Colon (tissue), 2 donors: ENCODE data around the gene B9D1.
"Not testable (repeated sequence)": the region's sequence is repeated elsewhere in the genome, so short reads cannot be mapped to it uniquely, and the experiment has no call there.

Experiments used
- FAIRE-seq: peaks from 2 replicates; lab custom pipeline; 2012; peaks lifted over from hg19 to GRCh38; lab: Jason Lieb, UNC
- donor health status: control.
- donor health status: control.

B9D1 gene

DNA sequence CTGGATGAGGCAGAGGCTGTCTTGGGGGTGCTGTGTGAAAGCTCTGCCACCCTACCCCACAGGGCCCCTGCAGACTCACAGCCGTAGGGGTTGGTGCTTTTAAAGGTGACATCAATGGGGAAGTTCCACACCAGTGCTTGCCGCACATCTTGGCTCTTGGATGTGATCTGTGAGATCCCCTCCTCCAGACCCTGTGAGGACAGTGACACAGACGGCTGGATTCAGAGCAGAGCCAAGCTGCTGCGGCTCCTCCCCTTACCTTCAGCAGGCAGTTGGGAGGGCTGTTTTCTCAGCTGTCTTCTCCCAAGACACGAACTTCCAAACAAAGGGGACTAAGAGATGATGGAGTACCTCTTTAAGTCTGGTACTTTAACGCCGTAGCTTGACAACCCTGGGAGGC, 4.8 kb downstream of the B9D1 start:
- FAIRE-seq: no peak

DNA sequence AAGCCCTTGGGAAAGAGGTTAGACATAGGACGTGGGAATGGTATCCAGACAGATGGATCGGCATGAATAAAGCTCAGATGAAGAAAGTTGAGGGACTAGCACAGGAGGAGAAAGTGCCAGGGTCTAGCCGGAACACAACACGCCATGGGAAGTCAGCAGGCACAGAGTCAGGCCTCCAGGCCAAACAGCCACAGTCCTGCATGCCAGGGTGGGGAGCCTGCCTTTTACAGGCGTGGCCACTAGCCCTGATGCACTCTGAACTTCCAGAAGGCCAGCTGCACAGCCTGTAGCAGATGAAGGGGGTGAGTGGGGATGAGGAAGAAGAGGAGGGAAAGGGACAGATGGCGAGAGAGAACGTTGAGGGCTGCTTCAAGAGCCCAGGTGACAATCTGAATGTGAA, 5.2 kb downstream of the B9D1 start:
- FAIRE-seq: no peak

DNA sequence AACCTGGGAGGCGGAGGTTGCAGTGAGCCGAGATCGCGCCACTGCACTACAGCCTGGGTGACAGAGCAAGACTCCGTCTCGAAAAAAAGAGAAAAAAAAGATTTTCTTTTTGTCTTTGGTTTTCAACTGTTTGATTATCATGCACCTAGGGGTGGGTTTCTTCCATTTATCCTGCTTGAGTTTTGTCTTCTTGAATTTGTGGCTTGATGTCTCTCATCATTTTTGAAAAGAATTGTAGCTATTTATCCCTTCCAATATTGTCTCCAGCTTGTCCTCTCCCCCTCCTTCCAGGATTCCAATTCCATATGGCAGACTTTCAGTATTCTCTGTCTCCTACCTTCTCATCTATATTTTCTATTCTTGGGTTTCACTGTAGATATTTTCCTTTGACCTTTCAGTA, 7.8 kb downstream of the B9D1 start:
- FAIRE-seq: no peak

DNA sequence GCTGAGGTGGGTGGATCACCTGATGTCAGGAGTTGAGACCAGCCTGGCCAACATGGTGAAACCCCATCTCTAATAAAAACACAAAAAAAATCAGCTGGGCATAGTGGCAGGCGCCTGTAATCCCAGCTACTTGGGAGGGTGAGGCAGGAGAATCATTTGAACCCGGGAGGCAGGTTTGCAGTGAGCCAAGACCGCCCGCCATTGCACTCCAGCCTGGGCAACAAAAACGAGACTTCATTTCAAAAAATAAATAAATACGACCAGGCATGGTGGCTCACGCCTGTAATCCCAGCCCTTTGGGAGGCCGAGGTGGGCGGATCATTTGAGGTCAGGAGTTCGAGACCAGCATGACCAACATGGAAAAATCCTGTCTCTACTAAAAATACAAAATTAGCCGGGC, 9.1 kb downstream of the B9D1 start:
- not testable (repeated sequence) for FAIRE-seq

DNA sequence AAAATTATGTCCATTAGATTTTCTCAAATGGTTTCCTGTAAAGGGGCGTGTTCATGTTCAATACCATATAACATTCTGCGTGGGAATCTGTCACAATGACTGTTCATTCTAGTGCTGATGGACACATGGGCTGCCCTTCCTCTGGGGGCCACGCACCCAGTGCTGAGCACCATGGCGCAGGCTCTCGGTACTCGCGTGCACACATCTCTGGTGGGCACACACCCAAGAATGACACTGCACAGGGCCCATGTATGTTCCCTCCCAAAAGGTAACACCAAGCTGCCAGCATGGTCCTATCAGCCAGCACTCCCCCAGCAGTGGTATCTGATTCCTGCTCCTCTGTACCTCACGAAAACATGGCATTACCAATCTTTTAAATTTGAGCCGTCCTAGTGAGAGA, 13.7 kb downstream of the B9D1 start:
- FAIRE-seq: no peak

DNA sequence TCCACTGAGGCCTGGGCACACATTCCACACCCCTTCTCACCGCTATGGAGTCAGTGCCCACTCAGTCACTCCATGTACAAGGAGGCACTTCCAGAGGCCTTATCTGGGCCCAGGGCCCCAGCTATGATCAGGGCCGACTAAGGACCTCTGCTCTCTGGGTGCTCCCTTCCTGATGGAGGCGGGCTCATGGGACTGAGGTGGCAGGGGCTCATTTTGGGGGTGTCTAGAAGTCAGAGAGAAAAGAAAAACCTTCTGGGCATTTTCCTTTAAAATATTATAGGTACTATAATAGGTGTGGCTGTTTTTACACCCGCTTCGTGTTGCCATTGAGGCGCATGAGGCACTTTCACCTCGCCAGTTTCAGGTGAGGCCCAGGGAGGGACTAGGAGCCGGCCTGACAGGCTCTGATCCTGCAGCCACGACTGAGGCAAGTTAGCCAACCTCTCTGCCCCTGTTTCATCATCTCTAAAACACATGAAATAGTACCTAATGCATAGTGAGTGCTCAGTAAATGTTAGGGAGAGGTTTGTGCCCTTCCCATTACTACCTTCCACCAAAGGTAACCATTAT, 14.4 kb downstream of the B9D1 start:
- no peak for FAIRE-seq

DNA sequence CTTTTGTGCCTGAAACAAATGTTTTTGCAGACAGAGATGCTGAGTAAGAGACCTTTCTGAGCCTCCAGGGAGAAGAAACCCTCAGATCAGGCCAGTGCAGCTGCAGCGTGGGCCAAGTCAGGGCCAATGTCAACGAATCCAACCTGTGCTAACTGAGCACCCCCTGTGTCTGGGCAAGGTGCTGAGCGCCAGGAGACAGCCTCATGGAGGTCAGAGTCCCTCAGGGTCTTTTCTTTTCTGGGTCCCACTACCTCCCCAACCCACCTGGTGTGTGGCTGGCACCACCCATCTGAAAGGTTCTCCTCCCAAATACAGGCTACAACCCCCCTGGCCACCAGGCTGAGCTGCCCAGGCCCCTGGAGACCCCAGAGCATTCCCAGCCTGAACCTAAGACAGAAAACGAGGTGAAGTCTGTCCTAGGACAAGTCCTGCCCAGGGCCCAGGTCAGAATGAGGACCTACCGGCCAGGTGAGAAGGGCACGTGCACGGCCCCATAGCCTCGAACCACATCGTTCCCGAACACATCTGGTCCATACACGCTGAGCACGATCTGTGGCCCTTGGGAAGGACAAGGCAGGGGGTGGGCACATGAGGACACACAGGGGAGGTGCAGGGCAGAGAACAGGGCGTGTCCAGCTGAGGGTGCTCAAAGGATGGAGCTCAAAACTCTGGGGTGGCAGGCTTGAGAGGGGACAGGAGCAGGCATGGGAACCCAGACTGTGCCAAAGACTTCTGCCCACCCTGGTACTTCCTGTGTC, 15.0 kb downstream of the B9D1 start:
- FAIRE-seq: no peak

DNA sequence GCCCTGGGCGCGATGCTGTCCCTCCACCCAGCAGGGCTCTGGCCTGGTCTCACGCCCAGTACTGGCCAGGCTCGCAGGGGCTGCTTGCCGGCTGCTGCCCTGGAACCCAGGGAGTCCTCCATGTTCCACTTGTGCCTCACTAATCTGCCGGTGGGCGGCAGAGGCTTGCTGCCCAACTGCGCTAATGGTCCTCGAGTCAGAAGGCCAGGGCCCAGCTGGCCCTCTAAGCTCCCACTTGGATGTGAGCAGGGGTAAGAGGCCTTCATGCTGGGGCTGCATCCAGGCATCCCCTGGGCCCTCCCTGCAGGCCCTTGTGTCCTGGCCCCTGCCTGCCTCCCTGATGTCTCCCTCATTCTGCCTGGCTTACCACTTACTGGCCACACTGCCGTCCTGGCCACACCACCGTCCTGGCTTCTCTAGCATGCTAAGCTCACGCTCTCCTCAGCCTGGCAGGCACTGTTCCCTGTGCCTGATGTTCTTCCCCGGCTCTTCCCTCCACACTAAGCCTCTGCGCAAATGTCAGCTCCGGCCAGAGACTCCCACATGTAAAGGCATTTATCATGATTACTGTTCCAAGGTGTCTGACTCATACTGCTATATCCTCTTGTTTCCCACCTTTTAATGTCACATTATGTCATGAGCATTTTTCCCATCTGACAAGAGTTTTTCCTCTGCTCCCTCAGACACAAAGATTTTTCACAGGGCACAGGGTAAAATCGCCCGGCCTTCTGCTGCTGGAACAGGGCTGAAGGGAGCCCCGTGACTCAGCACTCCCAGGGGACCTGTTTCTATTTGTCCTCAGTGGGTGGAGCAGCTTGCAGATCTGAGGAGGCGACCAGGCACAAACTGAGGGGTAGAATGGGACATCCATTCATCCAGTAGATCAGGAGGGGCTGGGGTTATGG, 15.9 kb downstream of the B9D1 start:
- FAIRE-seq: no peak

DNA sequence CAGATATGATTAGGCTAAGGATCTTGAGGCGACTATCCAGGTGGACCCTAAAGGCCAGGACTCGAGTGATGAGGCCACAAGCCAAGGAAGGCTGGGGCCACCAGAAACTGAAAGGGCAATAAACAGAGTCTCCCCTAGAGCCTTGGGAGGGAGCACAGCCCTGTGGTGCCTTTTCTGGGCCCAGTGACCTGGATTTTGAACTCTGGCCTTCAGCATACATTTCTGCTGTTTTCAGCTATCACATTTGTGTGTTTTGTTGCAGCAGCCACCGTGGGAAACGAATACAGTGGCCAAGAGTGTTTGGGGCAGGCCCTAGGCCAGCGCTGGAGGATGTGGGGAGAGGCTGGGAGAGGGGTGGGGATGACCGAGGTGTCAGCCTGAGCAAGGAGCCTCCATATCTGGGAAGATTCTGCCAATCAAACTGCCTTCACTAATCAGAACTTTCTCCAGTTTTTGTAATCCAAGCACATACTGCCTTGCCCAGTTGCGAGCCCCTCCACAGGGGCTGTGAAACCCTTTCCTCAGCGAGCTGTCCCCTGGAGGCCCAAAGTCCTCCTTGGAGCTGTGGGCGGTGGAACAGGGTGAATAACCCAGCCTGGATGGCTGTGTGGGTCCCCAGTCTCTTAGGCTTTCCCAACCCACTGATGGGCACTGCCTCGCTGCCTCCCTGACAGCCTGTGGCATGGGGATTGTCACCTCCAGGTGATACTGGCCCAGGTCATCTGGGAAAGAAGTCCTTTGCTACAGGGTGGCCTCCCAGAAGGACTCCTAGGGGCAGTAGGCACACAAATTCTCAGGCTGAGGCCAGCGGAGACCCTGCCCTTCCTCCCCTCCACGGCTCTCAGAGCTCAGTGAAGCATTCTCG, 16.8 kb downstream of the B9D1 start:
- no peak for FAIRE-seq

DNA sequence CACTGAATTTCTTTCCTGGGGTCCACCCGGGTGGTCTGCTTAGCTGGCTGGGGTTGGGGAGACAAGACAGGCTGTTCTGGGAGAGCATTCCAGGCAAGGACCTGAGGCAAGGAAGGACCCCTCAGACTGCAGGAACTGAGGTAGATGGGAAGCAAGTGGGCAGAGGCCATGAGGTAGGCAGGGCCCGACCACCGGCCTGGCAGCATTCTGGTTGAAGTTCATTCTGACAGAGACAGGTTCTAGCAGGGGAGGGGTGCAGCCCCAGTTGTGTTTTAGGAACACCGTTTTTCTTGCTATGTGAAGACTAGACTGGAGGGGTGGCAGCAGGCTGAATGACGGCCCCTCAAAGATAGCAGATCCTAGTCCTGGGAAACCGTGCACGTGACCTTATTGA, 17.5 kb downstream of the B9D1 start:
- FAIRE-seq: no peak

DNA sequence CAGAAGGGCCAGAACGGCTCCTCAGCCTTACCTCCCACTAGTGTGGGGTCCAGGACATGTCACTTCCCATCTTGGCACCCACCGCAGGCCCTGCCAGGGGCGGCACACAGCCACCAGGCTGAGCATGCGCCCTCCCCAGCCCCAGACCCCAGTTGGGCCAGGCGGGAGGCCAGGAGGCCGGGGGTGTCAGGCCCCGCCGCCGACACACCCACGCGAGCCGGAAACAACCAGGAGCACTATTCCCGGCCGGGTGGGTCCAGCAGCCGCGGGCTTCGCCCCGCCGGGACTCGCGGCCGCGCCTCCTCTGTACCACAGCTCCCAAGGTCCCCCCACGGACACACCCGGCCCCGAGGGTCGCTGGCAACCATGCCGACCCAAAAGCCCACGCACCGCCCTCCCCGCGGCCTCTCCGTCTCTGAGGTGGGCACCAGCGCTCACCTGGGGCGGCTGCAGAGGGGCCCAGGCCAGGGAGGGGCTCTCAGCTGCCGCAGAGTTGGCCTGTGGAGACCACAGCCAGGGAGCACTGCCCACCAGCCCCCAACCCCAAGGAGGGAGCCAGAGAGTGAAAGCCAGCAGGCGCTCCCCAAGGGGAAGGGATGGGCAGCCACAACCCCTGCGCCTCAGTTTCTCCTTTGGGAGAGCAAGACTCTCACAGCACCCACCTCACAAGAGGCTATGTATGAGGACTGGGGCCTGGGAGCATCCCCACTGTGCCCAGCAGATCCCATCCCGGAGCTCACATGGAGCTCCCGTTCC, 18.0 kb downstream of the B9D1 start:
- no peak for FAIRE-seq

DNA sequence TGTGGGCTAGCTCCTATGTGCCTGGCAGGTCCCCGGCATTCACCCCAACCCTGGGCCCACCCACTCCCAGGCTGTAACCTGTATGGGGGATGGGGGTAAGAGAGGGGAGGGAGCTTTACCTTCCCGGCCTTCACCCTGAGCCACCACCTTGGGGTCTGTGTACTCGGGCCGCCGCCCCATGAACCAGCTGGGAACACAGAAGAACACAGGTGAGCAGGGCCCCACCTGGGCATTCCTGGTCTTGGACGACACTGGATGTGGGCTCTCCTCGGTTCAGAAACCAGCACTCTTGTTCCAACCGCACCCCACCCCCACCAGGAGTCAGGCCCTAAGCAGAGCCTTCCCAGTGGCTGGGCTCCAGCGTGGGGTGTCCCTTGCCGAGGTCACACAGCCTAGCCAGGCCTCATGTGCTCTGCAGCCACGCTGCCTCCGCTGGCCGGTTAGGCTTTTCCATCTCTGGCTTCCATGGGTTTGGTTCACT, 18.8 kb downstream of the B9D1 start:
- FAIRE-seq: no peak

DNA sequence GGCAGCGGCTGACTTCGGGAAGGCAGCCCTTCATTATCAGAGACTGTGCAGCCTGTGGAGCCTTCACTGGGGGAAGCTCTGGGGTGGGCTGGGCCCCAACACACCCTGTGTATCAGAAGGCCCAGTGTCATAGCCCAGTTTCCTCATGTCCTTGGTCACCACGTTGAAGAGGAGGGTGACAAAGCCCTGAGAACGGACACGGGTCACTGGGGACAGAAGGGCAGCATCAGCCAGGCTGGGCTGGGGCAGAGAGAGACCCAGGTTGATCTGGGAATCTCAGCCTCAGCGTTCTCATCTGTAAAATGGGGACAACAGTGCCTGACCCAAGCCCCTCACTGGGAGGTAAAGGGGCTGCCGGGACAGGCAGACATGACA, 19.3 kb downstream of the B9D1 start:
- FAIRE-seq: no peak

DNA sequence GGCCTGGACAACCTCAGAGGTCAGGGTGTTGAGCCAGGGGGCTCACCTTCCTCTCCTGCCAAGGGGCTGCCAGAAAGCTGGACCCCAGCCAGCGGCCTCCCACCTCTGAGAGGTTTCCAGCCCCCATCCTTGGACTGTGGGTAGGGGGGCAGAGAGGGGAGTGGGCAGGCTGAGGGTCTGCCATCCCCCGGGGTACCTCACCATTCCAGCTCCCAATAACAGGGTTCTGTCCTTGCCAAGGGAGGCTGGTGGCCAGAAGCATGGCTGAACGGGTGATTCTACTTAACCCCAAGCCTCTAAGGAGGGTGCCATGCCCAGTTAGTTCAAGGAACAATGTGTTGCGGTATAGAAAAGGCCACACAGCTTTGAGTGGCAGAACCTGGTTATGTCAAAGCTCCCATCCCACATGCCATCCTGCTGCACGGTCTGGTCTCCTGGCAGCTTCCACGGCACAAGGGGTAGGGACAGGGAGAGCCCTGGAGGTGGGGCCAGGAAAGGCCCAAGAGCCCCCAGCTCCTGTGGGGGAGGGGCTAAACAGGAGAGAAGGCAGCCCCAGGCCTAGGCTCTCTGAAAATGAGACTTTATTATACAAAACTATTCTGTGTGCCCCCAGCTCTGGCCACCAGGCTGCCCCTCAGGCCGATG, 19.8 kb downstream of the B9D1 start:
- no peak for FAIRE-seq

DNA sequence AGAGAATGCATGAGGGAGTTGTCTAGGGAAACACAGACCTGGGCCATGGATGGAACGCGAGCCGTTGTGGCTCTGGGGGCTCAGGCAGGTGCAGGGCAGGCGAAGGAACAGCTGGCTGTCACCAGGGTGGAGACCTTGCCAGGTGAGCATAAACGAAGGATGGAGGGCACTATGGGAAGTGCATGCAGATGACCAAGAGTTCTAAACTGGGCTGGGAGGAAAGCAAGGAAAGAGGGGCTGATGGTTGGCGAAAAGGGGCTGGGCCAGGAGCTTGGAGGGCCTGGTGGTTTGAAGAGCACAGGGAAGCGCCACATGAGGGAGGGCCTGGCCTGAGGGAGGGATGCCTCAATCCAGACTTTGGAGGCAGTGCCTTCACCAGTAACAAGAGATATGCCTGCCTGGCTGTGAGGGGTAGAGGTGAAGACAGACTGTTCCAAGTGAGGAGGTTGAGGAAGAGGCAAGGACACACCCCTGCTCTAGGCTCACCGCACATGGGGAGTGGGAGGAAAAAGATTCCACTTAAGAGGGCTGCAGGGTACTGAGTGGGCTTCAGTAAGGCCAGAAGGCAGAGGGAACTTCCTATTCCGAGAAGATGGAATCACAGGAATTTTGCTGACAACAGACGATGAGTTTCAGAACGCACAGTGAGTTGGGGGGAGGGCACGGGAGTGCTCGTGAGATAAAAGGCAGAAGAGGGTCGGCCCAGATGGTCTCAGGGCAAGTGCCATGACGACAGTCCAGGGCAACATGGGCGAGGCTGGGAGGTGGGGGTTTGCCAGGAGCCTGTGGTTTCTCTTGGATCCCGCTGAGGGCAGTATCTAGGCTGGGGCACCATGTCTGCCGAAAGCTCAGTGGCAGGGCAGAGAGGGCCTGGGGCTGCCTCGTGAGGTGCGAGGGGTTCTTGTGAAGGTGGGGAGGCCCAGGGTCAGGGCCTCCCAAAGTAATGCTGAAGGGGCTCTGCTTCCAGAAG, 20.6 kb downstream of the B9D1 start:
- FAIRE-seq: no peak

DNA sequence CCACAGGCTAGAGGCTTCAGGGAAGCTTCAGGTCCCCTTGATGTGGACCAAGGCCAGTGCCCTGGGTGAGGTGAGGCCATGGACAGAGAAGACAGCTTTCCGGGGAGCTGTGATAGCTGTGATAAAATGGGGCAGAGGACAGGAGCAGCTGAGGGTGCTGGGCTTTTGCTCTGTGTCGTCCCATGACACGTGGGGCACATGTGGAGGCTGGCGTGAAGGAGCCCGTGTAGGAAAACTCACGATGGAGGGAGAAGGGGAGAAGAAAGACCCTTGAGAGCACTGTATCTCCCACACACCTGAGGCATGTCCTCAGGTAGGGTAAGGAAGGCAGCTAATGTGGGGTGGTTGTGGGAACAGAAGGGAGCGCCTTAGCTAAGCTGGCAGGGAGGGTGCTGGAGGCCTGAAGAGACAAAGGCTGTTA, 21.3 kb downstream of the B9D1 start:
- FAIRE-seq: no peak

DNA sequence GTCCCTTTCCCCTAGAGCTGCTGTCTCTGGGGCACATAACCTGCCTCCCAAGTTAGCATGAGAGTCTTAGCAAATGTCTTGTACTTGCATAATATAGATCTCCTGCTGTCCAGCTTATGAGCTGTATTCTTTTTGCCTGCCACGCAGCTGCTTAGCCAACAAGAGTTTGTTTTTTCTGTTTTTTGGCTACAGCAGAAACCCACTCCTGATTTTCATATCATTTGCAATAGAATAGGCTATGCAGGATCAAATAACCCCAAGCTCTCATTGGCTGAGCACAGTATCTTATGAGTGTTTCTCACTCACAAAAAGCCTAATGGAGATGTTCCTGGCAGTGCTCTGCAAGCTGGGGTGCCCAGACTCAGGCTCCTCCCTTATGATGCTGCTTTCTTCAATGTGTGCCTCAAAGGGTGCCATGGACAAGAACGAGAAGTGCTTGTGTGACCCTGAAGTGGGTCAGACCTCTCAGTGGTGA, 23.1 kb downstream of the B9D1 start:
- no peak for FAIRE-seq

DNA sequence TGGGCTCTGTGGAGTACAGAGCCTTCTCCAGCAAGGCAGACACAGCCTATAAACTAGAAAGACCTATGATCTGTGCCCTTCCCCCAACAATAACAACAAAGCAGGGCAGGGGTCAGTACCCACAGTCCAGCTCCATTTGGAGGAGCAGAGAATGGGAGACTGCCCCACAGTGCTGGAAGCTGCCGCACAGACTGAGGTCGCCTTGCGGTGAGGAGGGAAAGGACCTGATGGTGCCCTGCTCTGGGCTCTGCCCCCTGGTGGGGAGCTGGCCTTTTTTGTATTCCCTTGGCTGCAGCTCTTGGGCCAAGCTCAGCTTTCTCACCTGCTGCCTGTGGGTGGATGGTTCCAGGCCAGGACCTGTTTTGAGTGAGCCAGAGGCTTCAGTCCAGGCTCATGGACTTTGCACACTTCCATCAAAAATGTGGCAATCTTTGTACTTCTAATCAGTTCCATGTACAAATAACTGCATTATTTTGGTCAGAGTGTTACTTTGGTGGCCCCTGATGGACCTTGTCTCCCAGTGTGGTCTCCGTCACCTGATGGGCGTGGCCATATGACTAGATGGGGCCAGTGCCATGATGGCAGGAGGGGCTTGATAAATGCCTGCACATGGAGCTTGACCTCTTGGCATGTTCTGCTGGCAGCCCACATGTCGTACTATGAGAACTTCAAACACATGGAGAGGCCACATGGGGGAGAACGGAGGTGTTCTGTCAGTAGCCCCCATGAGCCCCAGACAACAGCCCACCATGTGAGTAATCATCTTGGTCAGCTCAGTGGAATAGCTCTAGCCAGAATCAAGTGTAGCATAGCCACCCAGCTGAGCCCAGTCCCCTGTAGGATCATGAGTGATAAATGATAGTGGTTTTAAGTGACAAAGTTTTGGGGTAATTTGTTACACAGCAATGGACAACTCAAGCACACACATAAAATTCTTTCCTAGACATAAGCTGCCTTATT, 24.2 kb downstream of the B9D1 start:
- FAIRE-seq: no peak
